Adrenal gland (tissue), 12 donors: ENCODE data around the gene PUS1. TPM values are rescaled to one million over a fixed set of nuclear protein-coding genes. Genes with fewer than 3 reads are reported as not detected.
A peak's percentile ranks its signal among the peaks of the same experiment; 100 is the strongest.

Source experiments
- DNase-seq, 7 donors: peaks; one replicate each; pipeline ENCODE4 v3.0.0-alpha.2; 2019 to 2020
- H3K27ac ChIP-seq, 5 donors: fragments of 200-600 bp; sonication (generic) in 4 of 5; 1 replicate in 3 of 5; 2 replicates in 2 of 5; pipeline versions ENCODE4 v1.5.1 to v1.8.0; 2016 to 2020; ENCODE audit warnings: mild to moderate bottlenecking in 1 of 5
- H3K27me3 ChIP-seq: fragments of 200-600 bp; 2 replicates; pipeline ENCODE4 v1.8.0; 2021
- H3K36me3 ChIP-seq, 2 donors: fragments of 200-600 bp; replicated peaks in 1 of 2; 1 replicate in 1 of 2; 2 replicates in 1 of 2; pipeline versions ENCODE4 v1.5.1 to v1.8.0; 2018 to 2022
- H3K4me1 ChIP-seq, 2 donors: fragments of 200-600 bp; replicated peaks in 1 of 2; 1 replicate in 1 of 2; 2 replicates in 1 of 2; pipeline versions ENCODE4 v1.5.1 to v1.8.0; 2018 to 2021
- H3K4me3 ChIP-seq, 4 donors: fragments of 200-600 bp; sonication (generic) in 3 of 4; one replicate each; pipeline ENCODE4 v1.5.1; 2016 to 2018
- H3K9me3 ChIP-seq, 3 donors: fragments of 200-600 bp; sonication (generic) in 1 of 3; replicated peaks in 1 of 3; 1 replicate in 2 of 3; 2 replicates in 1 of 3; pipeline versions ENCODE4 v1.5.1 to v1.8.0; 2016 to 2021
- POLR2A ChIP-seq, 2 donors: fragments of 450-650 bp; IDR thresholded peaks; one replicate each; pipeline ENCODE4 v1.6.1; 2017; ENCODE audit warnings: antibody characterized with exemption in 2 of 2, mild to moderate bottlenecking in 2 of 2, moderate library complexity in 1 of 2
- WGBS, 4 donors: extraction: QIAGEN DNeasy Blood & Tissue Kit in 2 of 4; methylation state at CpG; one replicate each; pipeline versions ENCODE4 v1.1.5 to v1.1.7; 2013 to 2017; 5-methylcytosine and 5-hydroxymethylcytosine counted together
- intact Hi-C, 2 donors: fragments of 100-400 bp; cut with DNase I; formaldehyde crosslinking; loops; one replicate each; pipeline versions ENCODE4 v1.14.1 to v1.15.0; 2022 to 2023
- polyA plus RNA-seq, 3 donors: library from polyadenylated mRNA; stranded (reverse); fragments of 200-250 nt in 2 of 3; fragments of 350-450 nt in 1 of 3; fragmentation: Illumina TruSeq in 1 of 3; extraction: RNeasy Lipid Tissue Mini Kit (QIAGEN cat#74804) in 1 of 3; gene quantifications; one replicate each; pipeline ENCODE4 v1.2.3, GENCODE V29; 2013 to 2014
- total RNA-seq, 9 donors: library from RNA; depleted of rRNA in 4 of 9; stranded (reverse); fragments of >200 nt in 4 of 9; fragments of 120-200 nt in 1 of 9; fragmentation: NEBNext Ultra II Directional in 1 of 9; extraction: Animal tissue kit (Norgen Biotek cat#: 25700) in 1 of 9; gene quantifications; one replicate each; pipeline versions ENCODE4 v1.1.0 to v1.2.4, GENCODE V29; 2013 to 2023
- TF ChIP-seq, protein P1 (sequence below), 6 experiments: fragments of 450-650 bp in 4 of 6; fragments of 200-600 bp in 2 of 6; sonication (generic) in 1 of 6; IDR thresholded peaks; 1 replicate in 5 of 6; 2 replicates in 1 of 6; pipeline versions ENCODE4 v1.5.1 to v1.8.0; 2016 to 2021; ENCODE audit warnings: antibody characterized with exemption in 6 of 6, mild to moderate bottlenecking in 2 of 6, moderate library complexity in 1 of 6
- donor health status: healthy with polysubstance abuse.
- donor health status: Bipolar disorder and iron deficiency.
- donor health status: DM: yes; HTN: yes; CAD: no.
- donor health status: DM: no; HTN: no; CAD: no.
- donor health status: DM: no; HTN: no; CAD: no.
- donor health status: DM: yes; HTN: yes; CAD: no.

The PUS1 gene
- total and polyA plus RNA-seq, 12 donors, result 10.0 to 57.4 (median 24.5) TPM

DNA sequence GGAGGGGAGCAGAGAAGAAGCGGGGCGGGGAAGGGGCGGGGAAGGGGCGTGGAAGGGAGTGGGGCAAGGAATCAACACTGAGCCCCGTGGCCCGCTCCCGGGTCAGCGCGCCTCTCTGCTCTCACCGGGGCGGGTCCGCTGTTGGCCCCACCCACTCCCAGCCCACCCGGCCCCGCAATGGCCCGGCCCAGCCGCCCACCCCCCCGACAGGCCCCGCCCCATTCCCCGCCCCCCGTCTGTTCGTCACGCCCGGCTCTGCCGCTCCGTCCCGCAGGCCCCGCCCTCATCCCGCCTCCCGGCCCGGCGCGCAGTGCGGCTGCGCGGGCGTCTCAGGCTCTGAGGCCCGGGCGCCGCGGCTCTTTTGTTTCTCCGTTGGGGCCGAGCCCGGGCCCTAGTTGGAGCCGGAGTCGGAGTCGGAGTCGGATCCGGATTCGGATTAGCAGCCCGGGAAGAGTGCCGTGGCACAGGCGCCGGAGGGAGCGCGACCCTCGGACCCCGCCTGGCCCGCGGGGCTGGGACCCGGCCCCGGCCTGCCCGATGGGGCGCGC lies 34.7 kb upstream of the PUS1 start, which contains the start of gene ULK1:
Gene ULK1, plus strand, starts transcription at position 310 of the 548 bp plus-strand sequence. CDS start 380 bp downstream, outside the sequence.
- Histone ChIP-seq H3K27me3 (no peaks in the 10 kb centered on the region), H3K27ac (peak within 1 kb of the TSS; percentile 93 to 98 (median 97)), H3K4me1 (peaks cover 20 to 21% of the 10 kb centered on the region in 2 donors), H3K36me3 (peaks cover 0 to 4% of the 10 kb centered on the region in 2 donors), H3K4me3 (peak within 1 kb of the TSS in 3 of 4 donors; percentile 60 to 91 (median 83)), H3K9me3 (no peaks in the 10 kb centered on the region)
- intact Hi-C loops, result no loop called here
- DNase-seq, result peak; percentile 89 to 96 (median 94)
- WGBS, 4 donors, result 0 to 1% (median 0%) methylated on average over 9 to 62 of the region's 64 CpGs
- peak; percentile 91 to 96 for TF ChIP-seq POLR2A (IDR thresholded peaks at IDR 0.05)
- TF ChIP-seq, protein P1, sequence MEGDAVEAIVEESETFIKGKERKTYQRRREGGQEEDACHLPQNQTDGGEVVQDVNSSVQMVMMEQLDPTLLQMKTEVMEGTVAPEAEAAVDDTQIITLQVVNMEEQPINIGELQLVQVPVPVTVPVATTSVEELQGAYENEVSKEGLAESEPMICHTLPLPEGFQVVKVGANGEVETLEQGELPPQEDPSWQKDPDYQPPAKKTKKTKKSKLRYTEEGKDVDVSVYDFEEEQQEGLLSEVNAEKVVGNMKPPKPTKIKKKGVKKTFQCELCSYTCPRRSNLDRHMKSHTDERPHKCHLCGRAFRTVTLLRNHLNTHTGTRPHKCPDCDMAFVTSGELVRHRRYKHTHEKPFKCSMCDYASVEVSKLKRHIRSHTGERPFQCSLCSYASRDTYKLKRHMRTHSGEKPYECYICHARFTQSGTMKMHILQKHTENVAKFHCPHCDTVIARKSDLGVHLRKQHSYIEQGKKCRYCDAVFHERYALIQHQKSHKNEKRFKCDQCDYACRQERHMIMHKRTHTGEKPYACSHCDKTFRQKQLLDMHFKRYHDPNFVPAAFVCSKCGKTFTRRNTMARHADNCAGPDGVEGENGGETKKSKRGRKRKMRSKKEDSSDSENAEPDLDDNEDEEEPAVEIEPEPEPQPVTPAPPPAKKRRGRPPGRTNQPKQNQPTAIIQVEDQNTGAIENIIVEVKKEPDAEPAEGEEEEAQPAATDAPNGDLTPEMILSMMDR (IDR thresholded peaks at IDR 0.05), result no peak

GRCh38 chr12:131894981-131895639 lies 34.0 kb upstream of the PUS1 start:
- peaks cover 0 to 6% of the 10 kb centered on the region in 2 donors for H3K36me3 ChIP-seq
- H3K4me3 ChIP-seq, result peak overlapping the region in 3 of 4 donors; percentile 60 to 91 (median 83)
- H3K4me1 ChIP-seq, result peaks cover 21% of the 10 kb centered on the region in 2 donors
- 0 to 6% (median 1%) methylated on average over 11 to 54 of the region's 54 CpGs for WGBS, 4 donors
- intact Hi-C loops, result no loop called here
- DNase-seq, result peak in 3 of 7 donors; percentile 30 to 52 (median 51)
- no peaks in the 10 kb centered on the region for H3K27me3 ChIP-seq
- TF ChIP-seq POLR2A (IDR thresholded peaks at IDR 0.05), result no peak
- TF ChIP-seq, protein P1 (IDR thresholded peaks at IDR 0.05), result no peak
- H3K9me3 ChIP-seq, result no peaks in the 10 kb centered on the region
- H3K27ac ChIP-seq, result peak overlapping the region; percentile 93 to 98 (median 97)

GRCh38 chr12:131895640-131896079 lies 33.4 kb upstream of the PUS1 start:
- peaks cover 21 to 27% of the 10 kb centered on the region in 2 donors for H3K4me1 ChIP-seq
- no peak for DNase-seq
- H3K9me3 ChIP-seq, result no peaks in the 10 kb centered on the region
- H3K27me3 ChIP-seq, result no peaks in the 10 kb centered on the region
- peak overlapping the region; percentile 93 to 98 (median 97) for H3K27ac ChIP-seq
- WGBS, 4 donors, result 0 to 7% (median 2%) methylated on average over 9 to 12 of the region's 12 CpGs
- intact Hi-C loops, result no loop called here
- peaks cover 0 to 6% of the 10 kb centered on the region in 2 donors for H3K36me3 ChIP-seq
- TF ChIP-seq POLR2A (IDR thresholded peaks at IDR 0.05), result no peak
- TF ChIP-seq, protein P1 (IDR thresholded peaks at IDR 0.05), result no peak
- peak overlapping the region in 3 of 4 donors; percentile 60 to 91 (median 83) for H3K4me3 ChIP-seq

GRCh38 chr12:131896080-131896810 lies 32.8 kb upstream of the PUS1 start:
- no peaks in the 10 kb centered on the region for H3K9me3 ChIP-seq
- H3K27me3 ChIP-seq, result no peaks in the 10 kb centered on the region
- TF ChIP-seq, protein P1 (IDR thresholded peaks at IDR 0.05), result no peak
- peak; percentile 95 for TF ChIP-seq POLR2A (IDR thresholded peaks at IDR 0.05)
- peaks cover 21 to 32% of the 10 kb centered on the region in 2 donors for H3K4me1 ChIP-seq
- peaks cover 0 to 6% of the 10 kb centered on the region in 2 donors for H3K36me3 ChIP-seq
- peak; percentile 94 to 97 (median 95) for DNase-seq
- WGBS, 4 donors, result 0 to 3% (median 1%) methylated on average over 4 to 39 of the region's 39 CpGs
- H3K4me3 ChIP-seq, result peak overlapping the region in 3 of 4 donors; percentile 18 to 91 (median 83)
- intact Hi-C loops, result no loop called here
- peak overlapping the region; percentile 93 to 98 (median 97) for H3K27ac ChIP-seq
